NCI-H526 treated with DMSO at 0.1 percent for 48 hours (cell line): ENCODE data around the gene TBX2.
A peak's percentile ranks its signal among the peaks of the same experiment; 100 is the strongest.
"Not testable (repeated sequence)": the region's sequence is repeated elsewhere in the genome, so short reads cannot be mapped to it uniquely, and the experiment has no call there.

Experiments
- DNase-seq: peaks from one replicate; lab custom pipeline; 2025; lab: John Stamatoyannopoulos, UW

The TBX2 gene

DNA sequence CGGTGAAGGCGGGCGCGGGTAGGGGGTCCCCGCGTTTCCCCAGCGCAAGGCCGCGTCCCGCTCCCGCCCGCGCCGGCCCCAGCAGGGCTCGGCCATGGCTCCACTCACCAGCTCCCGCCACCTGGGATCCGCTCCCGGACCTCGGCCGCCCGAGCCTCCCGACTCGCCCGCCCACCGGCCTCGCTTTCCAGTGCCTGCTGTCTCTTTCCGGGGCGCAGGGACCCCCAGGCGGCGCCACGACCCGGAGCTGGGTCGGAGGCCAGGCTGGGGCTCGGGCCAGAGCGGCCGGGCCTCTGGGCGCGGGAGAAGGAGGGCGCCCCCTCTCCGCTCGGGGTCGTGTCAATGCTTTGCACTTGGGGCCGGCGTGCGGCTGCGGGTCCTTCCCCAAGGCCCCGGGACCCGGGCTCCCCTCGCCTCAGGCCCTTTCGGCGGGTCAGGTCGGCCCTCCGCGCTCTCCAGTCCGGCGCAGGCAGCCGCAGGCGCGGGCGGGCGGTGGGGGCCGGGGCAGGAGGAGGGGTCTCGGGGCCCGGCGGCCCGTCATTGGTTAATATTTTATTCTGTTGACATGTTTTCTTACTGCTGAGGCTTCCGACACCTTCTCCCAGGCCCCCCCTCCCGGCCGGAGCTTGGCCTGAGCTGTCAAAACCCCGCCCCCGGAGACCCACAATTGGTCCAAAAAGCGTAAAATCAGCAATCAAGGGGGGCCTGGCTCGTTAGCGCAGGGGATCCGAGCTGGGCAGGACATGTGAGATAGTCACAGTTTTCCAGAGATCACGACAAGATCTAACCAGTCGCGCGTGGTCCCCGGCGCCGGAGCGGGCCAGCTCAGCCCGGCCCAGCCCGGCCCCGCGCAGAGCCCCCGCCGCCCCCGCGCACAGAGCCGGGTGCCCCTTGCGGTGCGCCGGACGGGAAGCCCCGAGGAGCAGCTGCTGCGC, at the start of gene TBX2:
TBX2 (plus strand) TSS at position 713 of the 935 bp plus-strand sequence. CDS start 334 bp downstream, outside the sequence.
- no peak for DNase-seq

- no peak for DNase-seq
Measured at GRCh38 chr17:61351745-61352407, 47.8 kb upstream of the TBX2 start.

GRCh38 chr17:61352408-61352770, 47.3 kb upstream of the TBX2 start:
- DNase-seq, result no peak

DNA sequence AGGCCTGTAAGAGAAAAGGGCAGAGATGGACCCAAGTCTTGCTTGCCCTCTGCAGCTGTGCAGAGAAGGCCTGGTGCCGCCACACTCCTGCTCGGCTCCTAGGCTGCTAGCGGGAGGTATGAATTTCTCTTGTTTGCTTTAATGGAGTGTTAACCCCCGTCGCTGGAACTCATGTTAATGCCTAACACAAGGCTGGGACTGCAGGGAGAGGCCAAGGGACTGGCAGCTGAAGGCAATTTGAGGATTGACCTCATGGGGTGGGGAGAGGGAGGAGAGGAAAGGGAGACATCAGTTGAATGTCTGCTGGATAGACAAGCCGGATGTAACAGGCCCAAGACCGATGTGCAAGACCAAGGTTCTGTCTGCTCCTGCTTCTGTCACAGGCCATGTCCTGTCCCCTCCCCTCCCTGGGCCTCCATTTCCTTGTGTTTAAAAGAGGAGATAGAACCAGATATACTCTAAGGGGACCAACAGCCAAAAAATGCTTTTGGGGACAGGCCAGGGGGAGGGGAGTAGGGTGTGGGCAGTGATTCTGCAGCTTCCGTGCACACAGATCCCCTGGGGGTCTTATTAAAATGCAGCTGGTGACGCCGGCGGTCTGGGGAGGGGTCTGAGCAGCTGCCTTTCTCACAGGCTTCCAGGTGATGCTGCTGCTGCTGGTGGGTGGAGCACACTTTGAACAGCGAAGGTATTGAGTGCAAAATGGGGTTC, 46.7 kb upstream of the TBX2 start:
- DNase-seq, result no peak

DNA sequence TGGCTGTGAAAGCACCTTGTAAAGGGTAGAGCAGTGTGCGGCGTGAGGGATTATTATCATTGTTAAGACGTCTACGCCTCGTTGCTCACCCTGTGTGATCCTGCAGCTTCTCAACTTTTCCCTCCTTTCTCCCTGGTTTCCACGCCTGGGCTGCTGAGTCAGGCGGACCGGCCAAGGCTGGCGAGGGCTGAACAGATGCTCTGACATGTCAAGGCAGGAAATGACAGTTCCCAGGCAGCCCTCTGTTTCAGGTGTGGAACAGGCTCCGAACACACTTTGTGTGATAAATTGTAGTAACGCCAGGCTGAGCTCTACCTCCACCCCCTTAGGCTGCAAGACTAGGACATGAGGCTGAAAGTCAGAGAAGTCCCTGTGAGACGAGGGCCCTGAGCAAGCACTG, 46.0 kb upstream of the TBX2 start:
- DNase-seq, result no peak

GRCh38 chr17:61354895-61355874, 44.5 kb upstream of the TBX2 start:
- DNase-seq, result no peak

DNA sequence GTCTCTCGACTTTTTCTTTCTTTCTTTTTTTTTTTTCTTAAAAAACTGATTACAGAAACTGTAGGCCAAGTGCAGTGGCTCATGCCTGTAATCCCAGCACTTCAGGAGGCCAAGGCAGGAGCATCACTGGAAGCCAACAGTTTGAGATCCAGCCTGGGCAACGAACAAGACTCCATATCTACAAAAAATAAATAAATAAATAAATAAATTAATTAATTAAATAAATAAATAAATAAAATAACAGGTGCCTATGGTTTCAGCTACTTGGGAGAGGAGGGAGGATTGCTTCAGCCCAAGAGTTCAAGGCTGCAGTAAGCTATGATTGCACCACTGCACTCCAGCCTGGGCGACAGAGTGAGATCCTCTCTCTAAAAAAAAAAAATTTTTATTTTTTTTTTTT, 42.6 kb upstream of the TBX2 start:
- not testable (repeated sequence) for DNase-seq

- DNase-seq, result not testable (repeated sequence)
Measured at GRCh38 chr17:61359513-61359912, 40.1 kb upstream of the TBX2 start.

- DNase-seq, result no peak
Measured at GRCh38 chr17:61360318-61360943, 39.2 kb upstream of the TBX2 start.

DNA sequence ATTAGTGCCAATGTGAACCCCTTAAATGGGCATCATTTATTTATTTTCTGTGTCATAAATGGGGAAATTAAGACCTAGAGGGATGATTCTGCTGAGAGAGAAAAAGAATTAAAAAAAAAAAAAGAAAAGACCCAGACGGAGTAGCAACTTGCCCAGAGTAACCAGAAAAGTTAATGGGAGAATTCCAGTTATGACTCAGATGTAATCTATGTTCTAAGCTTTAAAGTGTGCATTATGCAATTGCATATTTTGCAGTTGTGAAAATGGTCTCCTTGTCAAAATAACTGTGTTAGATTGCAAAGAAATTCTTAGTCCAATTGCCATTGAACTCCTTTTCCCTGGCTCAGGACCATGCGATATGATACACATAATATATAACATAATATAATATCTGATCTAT, 38.6 kb upstream of the TBX2 start:
- no peak for DNase-seq

DNA sequence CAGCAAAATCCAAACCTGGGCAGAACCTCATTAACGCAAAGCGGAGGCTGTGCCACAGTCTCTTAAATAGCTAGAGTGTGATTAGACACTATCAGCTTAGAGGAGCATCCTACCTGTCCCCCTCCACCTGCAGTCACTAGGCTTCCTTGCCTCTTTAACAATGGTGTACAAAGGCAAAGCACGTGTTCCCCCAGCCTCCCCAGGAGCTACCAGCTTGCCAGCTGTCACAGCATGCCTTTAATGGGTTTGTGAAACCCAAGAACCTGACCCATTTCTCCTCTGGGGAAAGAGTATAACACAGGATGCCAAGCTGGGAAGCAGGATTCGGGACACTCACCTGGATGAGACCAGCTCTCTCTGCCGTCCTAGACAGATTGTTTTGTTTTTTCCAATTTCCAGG, 37.2 kb upstream of the TBX2 start:
- no peak for DNase-seq

DNA sequence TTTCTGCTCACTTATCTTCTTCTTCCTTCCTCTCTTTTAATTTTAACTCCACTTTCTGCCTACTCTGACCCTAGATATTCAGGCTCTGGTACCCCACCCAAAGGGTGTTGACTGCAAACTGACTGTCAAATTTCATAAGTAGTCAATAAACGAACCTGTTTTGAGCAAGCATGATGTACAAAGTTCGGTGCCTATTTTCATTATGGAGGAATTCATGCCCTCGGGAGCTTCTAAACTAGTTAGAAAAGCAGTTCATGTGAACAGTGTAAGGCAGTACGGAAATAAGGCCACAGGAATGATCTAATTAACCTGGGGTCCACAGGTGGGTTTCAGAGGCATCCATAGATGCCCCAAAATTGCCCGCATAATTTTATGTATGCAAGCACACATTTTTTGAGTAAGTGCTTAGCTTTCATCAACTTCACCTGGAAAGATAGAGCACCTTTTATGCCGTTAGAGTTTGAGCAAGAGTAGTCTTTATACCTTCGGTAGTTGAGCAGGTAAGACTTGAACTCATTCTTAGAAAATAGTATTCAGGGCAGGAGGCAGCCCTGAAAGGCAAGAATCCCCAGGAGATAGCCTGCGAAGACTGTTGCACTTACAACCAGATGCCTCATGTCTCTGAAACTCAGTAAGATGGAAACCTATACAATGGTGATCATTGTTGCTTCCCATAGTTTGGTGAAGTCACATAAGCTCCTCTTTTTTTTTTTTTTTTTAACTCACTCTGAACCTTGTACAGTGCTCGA, 36.6 kb upstream of the TBX2 start:
- DNase-seq, result no peak

- no peak for DNase-seq
Measured at GRCh38 chr17:61363601-61364462, 35.8 kb upstream of the TBX2 start.

DNA sequence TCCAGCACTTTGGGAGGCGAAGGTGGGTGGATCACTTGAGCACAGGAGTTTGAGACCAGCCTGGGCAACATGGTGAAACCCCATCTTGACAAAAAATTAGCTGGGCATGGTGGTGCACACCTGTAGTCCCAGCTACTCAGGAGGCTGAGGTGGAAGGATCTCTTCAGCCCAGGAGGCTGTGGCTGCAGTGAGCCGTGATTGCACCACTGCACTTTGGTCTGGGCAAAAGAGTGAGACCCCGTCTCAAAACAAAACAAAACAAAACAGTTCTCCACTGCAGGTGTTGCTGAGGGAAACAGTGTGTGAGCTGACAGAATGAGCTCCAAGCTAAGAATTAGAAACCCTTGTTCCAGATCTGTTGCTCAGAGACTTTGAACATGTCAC, 35.2 kb upstream of the TBX2 start:
- no peak for DNase-seq

GRCh38 chr17:61366076-61366714, 33.4 kb upstream of the TBX2 start:
- DNase-seq, result no peak

GRCh38 chr17:61366715-61367413, 32.8 kb upstream of the TBX2 start:
- peak; percentile 53 for DNase-seq

GRCh38 chr17:61368049-61368831, 31.4 kb upstream of the TBX2 start:
- no peak for DNase-seq
